NCI-H1694 (cell line): Measurements from ENCODE around the gene SAPCD2.

Experiments
- DNase-seq: peaks from one replicate; lab custom pipeline; 2025; lab: John Stamatoyannopoulos, UW

The SAPCD2 gene

GRCh38 chr9:137017071-137017470 is 53.3 kb downstream of the SAPCD2 start:
- no peak for DNase-seq

- DNase-seq: no peak
Observed at GRCh38 chr9:137016436-137016835, 53.9 kb downstream of the SAPCD2 start.

- DNase-seq: no peak
Observed at GRCh38 chr9:137015976-137016375, 54.4 kb downstream of the SAPCD2 start.

- no peak for DNase-seq
Observed at GRCh38 chr9:137015540-137015930, 54.8 kb downstream of the SAPCD2 start.

- no peak for DNase-seq
Observed at GRCh38 chr9:137014776-137015539, 55.4 kb downstream of the SAPCD2 start.

GRCh38 chr9:137014166-137014565 is 56.2 kb downstream of the SAPCD2 start:
- DNase-seq: no peak

GRCh38 chr9:137013571-137013940 is 56.8 kb downstream of the SAPCD2 start:
- DNase-seq: no peak

GRCh38 chr9:137012694-137013570 is 57.4 kb downstream of the SAPCD2 start:
- DNase-seq: no peak
